HG03571 (cell line): ENCODE measurements around the gene PDLIM7.

Source experiments
- ATAC-seq: cut with Tn5 transposase; IDR thresholded peaks from one replicate; pipeline ENCODE4 v1.9.1; 2021; ENCODE audit not compliant: unreplicated experiment

The PDLIM7 gene

GRCh38 chr5:177458912-177459350 is 38.5 kb downstream of the PDLIM7 start:
- no peak for ATAC-seq

GRCh38 chr5:177457852-177458681 is 39.3 kb downstream of the PDLIM7 start:
- no peak for ATAC-seq

GRCh38 chr5:177456976-177457851 is 40.2 kb downstream of the PDLIM7 start:
- ATAC-seq, result peak; percentile 44

GRCh38 chr5:177456591-177456964 is 40.8 kb downstream of the PDLIM7 start:
- ATAC-seq, result no peak

- peak; percentile 3 for ATAC-seq
Observed at GRCh38 chr5:177455661-177456590, 41.5 kb downstream of the PDLIM7 start.

GRCh38 chr5:177455036-177455660 is 42.3 kb downstream of the PDLIM7 start:
- peak; percentile 39 for ATAC-seq

- ATAC-seq, result peak; percentile 61
Observed at GRCh38 chr5:177454397-177455035, 42.9 kb downstream of the PDLIM7 start.

GRCh38 chr5:177453852-177454396 is 43.5 kb downstream of the PDLIM7 start:
- peak; percentile 2 for ATAC-seq

GRCh38 chr5:177452688-177453638 is 44.4 kb downstream of the PDLIM7 start:
- ATAC-seq, result no peak

GRCh38 chr5:177450667-177451424 is 46.6 kb downstream of the PDLIM7 start:
- ATAC-seq, result no peak

- no peak for ATAC-seq
Observed at GRCh38 chr5:177449140-177450061, 48.0 kb downstream of the PDLIM7 start.

- no peak for ATAC-seq
Observed at GRCh38 chr5:177448244-177448950, 49.0 kb downstream of the PDLIM7 start.

- ATAC-seq, result no peak
Observed at GRCh38 chr5:177447611-177448243, 49.7 kb downstream of the PDLIM7 start.

GRCh38 chr5:177447066-177447610 is 50.3 kb downstream of the PDLIM7 start:
- peak; percentile 40 for ATAC-seq
